Heart right ventricle (tissue), 16 donors: ENCODE data around the gene ANAPC5. TPM values are rescaled to one million over a fixed set of nuclear protein-coding genes. Genes with fewer than 3 reads are reported as not detected.
A peak's percentile ranks its signal among the peaks of the same experiment; 100 is the strongest.

Source experiments
- ATAC-seq, 8 donors: fragments of 200-7000 bp; cut with Tn5 transposase; one replicate each; pipeline ENCODE4 v1.9.1; 2020; ENCODE audit warnings: mild to moderate bottlenecking in 8 of 8, moderate library complexity in 8 of 8, moderate number of reproducible peaks in 1 of 8
- DNase-seq, 2 donors: peaks; one replicate each; pipeline ENCODE4 v3.0.0-alpha.2; 2020
- H3K27ac ChIP-seq, 10 donors: fragments of 200-600 bp; sonication (generic) in 2 of 10; one replicate each; pipeline versions ENCODE4 v1.5.0 to v1.8.0; 2020 to 2022; ENCODE audit warnings: mild to moderate bottlenecking in 3 of 10
- H3K27me3 ChIP-seq, 7 donors: fragments of 200-600 bp; one replicate each; pipeline ENCODE4 v1.8.0; 2021 to 2022; ENCODE audit warnings: mild to moderate bottlenecking in 2 of 7
- H3K36me3 ChIP-seq, 9 donors: fragments of 200-600 bp; sonication (generic) in 1 of 9; one replicate each; pipeline versions ENCODE4 v1.5.0 to v1.8.0; 2020 to 2022; ENCODE audit warnings: mild to moderate bottlenecking in 2 of 9
- H3K4me1 ChIP-seq, 9 donors: fragments of 200-600 bp; sonication (generic) in 1 of 9; one replicate each; pipeline versions ENCODE4 v1.5.0 to v1.8.0; 2020 to 2022; ENCODE audit warnings: mild to moderate bottlenecking in 4 of 9
- H3K4me3 ChIP-seq, 10 donors: fragments of 200-600 bp; sonication (generic) in 2 of 10; one replicate each; pipeline versions ENCODE4 v1.5.0 to v1.8.0; 2020 to 2022; ENCODE audit warnings: mild to moderate bottlenecking in 7 of 10, moderate library complexity in 2 of 10
- H3K9me3 ChIP-seq, 11 donors: fragments of 200-600 bp in 10 of 11; sonication (generic) in 2 of 11; one replicate each; pipeline versions ENCODE4 v1.5.0 to v1.8.0; 2013 to 2022; ENCODE audit warnings: mild to moderate bottlenecking in 2 of 11, control low read depth in 1 of 11, moderate library complexity in 1 of 11
- WGBS, 2 donors: extraction: QIAGEN DNeasy Blood & Tissue Kit; methylation state at CpG; one replicate each; pipeline ENCODE4 v1.1.7; 2013; ENCODE audit warnings: inconsistent platforms in 1 of 2; 5-methylcytosine and 5-hydroxymethylcytosine counted together
- intact Hi-C, 10 donors: fragments of 100-400 bp; cut with DNase I; formaldehyde crosslinking; loops; one replicate each; pipeline versions ENCODE4 v1.11.1 to v1.14.2; 2022
- polyA plus RNA-seq, 2 donors: library from polyadenylated mRNA; stranded (reverse); fragments of 200-250 nt; gene quantifications; one replicate each; pipeline ENCODE4 v1.2.3, GENCODE V29; 2013
- total RNA-seq, 10 donors: library from RNA; stranded (reverse); fragmentation: NEBNext Ultra II Directional in 3 of 10; extraction: Animal tissue kit (Norgen Biotek cat#: 25700) in 3 of 10; gene quantifications; one replicate each; pipeline versions ENCODE4 v1.2.1 to v1.2.4, GENCODE V29; 2021 to 2023
- TF ChIP-seq, protein P1 (sequence below), 9 donors: fragments of 200-600 bp; sonication (generic) in 2 of 9; IDR thresholded peaks; one replicate each; pipeline versions ENCODE4 v1.5.0 to v1.8.0; 2021 to 2022; ENCODE audit warnings: antibody characterized with exemption in 9 of 9, mild to moderate bottlenecking in 5 of 9, moderate library complexity in 1 of 9
- donor health status: Arrhythmogenic right ventricular cardiomyopathy.
- donor health status: ischemic (EF 13 %, LVEDD 7.1; RV severe dilation, severe dysfunction).
- donor health status: healthy with polysubstance abuse.
- donor health status: DM: no; HTN: yes; CAD: no.
- donor health status: DM: no; HTN: no; CAD: no.
- donor health status: ischemic (EF 25% LVEDD 6.9; RV normal size, moderate dysfunction).
- donor health status: ischemic (EF 25% LVEDD 5.7; RV mildly dilated, moderate dysfunction).
- donor health status: healthy.
- donor health status: DM: yes; HTN: yes; CAD: no.
- donor health status: Ischemic cardiomyopathy.
- donor health status: ischemic (EF 35%, LVEDD 5.7; RV mildly dilated, moderate dysfunction).
- donor health status: nonischemic (EF 11% LVEDD 7.7; RV severe dilation, severe dysfunction).
- donor health status: DM: yes; HTN: yes; CAD: no.
- donor health status: PGD.
- donor health status: ischemic (EF 29% LVEDD 5.4; RV normal size, mild dysfunction).
- donor health status: nonischemic (EF 23%, LVEDD 6.1; RV moderate dilation, normal function).

ANAPC5 gene
- total and polyA plus RNA-seq, 12 donors: 50.2 to 82.4 (median 57.0) TPM

DNA sequence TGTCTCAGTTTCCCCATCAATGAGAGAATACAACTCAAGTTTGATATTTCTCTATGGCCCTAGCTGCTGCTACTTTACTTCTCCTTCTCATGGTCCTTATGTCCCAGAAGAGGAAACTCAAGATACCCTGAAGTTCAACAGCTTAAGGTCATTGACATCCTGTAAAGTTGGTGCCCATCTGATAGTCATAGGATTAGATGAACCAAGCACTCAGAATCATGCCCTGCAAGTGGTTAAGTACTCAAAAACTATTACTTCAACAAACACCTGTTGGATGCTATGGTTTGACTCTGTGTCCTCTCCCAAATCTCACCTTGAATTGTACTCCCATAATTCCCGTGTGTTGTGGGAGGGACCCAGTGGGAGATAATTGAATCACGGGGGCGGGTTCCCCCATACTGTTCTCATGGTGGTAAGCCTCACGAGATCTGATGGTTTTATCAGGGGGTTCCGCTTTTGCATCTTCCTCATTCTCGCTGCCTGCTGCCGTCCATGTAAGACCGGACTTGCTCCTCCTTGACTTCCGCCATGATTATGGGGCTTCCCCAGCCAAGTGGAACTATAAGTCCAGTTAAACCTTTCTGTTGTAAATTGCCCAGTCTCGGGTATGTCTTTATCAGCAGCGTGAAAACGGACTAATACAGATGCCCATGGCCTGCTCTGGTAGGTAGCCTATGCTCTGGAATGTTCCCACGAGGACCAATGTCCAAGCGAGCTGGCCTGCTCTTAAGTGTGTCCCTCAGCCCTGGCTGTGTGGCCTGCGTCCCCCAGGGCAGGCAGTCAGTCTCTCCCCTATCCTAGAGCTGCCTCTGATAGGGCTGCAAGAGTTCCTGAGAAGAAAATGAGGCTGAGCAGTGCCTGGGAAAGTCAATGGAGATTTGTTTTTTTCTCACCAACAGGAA is 73.8 kb downstream of the ANAPC5 start:
- no peak for DNase-seq

DNA sequence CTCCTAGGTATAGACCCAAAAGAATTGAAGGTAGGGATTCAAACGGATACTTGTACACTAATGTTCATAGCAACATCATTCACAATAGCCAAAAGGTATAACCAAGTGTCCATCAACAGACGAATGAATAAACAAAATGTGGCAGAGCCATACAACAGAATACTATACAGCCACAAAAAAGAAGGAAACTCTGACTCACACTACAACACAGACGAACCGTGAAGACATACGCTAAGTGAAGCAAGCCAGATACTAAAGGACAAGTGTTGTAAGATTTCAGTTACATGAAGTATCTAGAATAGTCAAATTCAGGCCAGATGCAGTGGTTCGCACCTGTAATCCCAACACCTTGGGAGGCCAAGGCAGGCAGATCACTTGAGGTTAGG is 74.8 kb downstream of the ANAPC5 start:
- TF ChIP-seq, protein P1, sequence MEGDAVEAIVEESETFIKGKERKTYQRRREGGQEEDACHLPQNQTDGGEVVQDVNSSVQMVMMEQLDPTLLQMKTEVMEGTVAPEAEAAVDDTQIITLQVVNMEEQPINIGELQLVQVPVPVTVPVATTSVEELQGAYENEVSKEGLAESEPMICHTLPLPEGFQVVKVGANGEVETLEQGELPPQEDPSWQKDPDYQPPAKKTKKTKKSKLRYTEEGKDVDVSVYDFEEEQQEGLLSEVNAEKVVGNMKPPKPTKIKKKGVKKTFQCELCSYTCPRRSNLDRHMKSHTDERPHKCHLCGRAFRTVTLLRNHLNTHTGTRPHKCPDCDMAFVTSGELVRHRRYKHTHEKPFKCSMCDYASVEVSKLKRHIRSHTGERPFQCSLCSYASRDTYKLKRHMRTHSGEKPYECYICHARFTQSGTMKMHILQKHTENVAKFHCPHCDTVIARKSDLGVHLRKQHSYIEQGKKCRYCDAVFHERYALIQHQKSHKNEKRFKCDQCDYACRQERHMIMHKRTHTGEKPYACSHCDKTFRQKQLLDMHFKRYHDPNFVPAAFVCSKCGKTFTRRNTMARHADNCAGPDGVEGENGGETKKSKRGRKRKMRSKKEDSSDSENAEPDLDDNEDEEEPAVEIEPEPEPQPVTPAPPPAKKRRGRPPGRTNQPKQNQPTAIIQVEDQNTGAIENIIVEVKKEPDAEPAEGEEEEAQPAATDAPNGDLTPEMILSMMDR (IDR thresholded peaks at IDR 0.05): no peak
- intact Hi-C loops: no loop called here
- WGBS, 2 donors: 93 to 98% methylated on average over 6 of the region's 6 CpGs
- Histone ChIP-seq H3K27ac (peak overlapping the region in 2 of 10 donors; percentile 5 to 86), H3K4me3 (no peak overlapping the region), H3K36me3 (peaks cover 0 to 34% (median 0%) of the 10 kb centered on the region in 9 donors), H3K4me1 (peaks cover 15 to 53% (median 27%) of the 10 kb centered on the region in 9 donors), H3K9me3 (no peaks in the 10 kb centered on the region), H3K27me3 (no peaks in the 10 kb centered on the region)
- DNase-seq (no peak), ATAC-seq (no peak)

More for the DNA sequence above, 73.8 kb downstream of the ANAPC5 start:
- intact Hi-C loops: no loop called here
- H3K9me3 ChIP-seq: no peaks in the 10 kb centered on the region
- peaks cover 15 to 55% (median 35%) of the 10 kb centered on the region in 9 donors for H3K4me1 ChIP-seq
- WGBS, 2 donors: 87 to 88% methylated on average over 15 of the region's 15 CpGs
- ATAC-seq: peak in 6 of 8 donors; percentile 8 to 34 (median 24)
- TF ChIP-seq, protein P1 (IDR thresholded peaks at IDR 0.05): no peak
- H3K36me3 ChIP-seq: peaks cover 0 to 31% (median 0%) of the 10 kb centered on the region in 9 donors
- no peak overlapping the region for H3K4me3 ChIP-seq
- H3K27me3 ChIP-seq: no peaks in the 10 kb centered on the region
- peak overlapping the region; percentile 11 to 86 (median 61) for H3K27ac ChIP-seq

DNA sequence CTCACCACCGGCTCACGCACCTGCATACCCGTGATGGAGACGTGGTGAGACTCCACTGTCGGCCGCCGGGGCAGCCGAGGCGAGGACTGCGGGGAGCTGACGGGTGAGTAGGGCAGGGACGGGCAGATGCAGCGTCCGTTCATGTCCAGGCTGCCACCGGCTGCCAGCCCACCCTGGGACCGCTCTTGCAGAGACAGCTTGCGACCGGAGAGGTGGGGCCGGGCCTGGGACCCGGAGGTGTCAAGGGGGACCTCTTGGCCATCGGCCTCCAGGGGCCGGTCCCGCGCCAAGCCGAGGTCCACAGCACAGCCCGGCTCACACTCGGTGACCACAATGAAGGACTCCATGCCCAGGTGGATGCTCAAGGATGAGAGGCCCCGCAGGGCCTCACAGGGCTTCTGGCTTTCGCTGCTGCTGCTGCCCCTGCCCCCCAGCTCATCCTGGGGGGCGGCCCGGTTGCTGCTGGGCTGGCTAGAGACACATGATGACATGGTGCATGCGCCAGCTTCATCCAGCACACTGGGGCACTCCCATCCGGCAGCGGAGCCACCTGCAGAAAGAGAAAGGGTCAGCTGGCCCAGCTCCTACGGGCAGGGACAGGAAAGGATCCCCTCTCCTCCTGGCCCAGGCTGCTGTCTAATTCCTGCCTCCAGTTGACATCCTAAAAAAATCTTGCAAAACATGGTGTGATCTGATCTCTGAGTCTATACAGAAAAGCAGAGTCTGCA is 78.0 kb downstream of the ANAPC5 start:
- peak in 1 of 8 donors; percentile 22 for ATAC-seq

More for the DNA sequence above, 78.0 kb downstream of the ANAPC5 start:
- Histone ChIP-seq H3K9me3 (no peaks in the 10 kb centered on the region), H3K36me3 (peaks cover 0 to 64% (median 4%) of the 10 kb centered on the region in 9 donors), H3K27me3 (no peaks in the 10 kb centered on the region), H3K4me3 (no peak overlapping the region), H3K27ac (no peak overlapping the region), H3K4me1 (peaks cover 7 to 31% (median 11%) of the 10 kb centered on the region in 9 donors)
- intact Hi-C loops: no loop called here
- TF ChIP-seq, protein P1 (IDR thresholded peaks at IDR 0.05): no peak
- 93 to 94% methylated on average over 34 to 35 of the region's 35 CpGs for WGBS, 2 donors
- DNase-seq: no peak
